ENCODE measurements around the gene GPS1.

Gene GPS1

GRCh38 chr17:82097919-82098168 is 46.1 kb downstream of the GPS1 start:
- Histone ChIP-seq H3K4me3 (peak overlapping the region; percentile 83 to 100 (median 98)), H3K9me3 (replicated peaks in 1 of 11) (no peaks in the 10 kb centered on the region), H3K36me3 (peaks cover 27 to 47% (median 36%) of the 10 kb centered on the region in 11 experiments), H3K27me3 (no peaks in the 10 kb centered on the region), H3K4me2 (peak overlapping the region; percentile 92 to 100 (median 99)), H3K4me1 (peaks cover 44 to 61% (median 57%) of the 10 kb centered on the region in 10 experiments), H3K27ac (peak overlapping the region; percentile 76 to 98 (median 96)), H3K9ac (peak overlapping the region; percentile 92 to 100 (median 98)), H4K20me1 (peaks cover 18 to 50% (median 46%) of the 10 kb centered on the region in 11 experiments; a peak in 21 of 22 replicates)
- TF ChIP-seq Cebpa-rat (IDR thresholded peaks at IDR 0.05) = no peak

GRCh38 chr17:82098169-82098938 is 46.7 kb downstream of the GPS1 start, which contains the start of gene FASN:
Gene FASN (minus strand): TSS chr17:82098236. CDS start chr17:82096445, 1,791 bp downstream.
- Histone ChIP-seq H4K20me1 (peaks cover 18 to 45% (median 41%) of the 10 kb centered on the region in 11 experiments; a peak in 21 of 22 replicates), H3K4me2 (peak within 1 kb of the TSS; percentile 95 to 100 (median 100)), H3K27ac (peak within 1 kb of the TSS; percentile 91 to 99 (median 97)), H3K4me3 (peak within 1 kb of the TSS; percentile 83 to 100 (median 98)), H3K4me1 (peaks cover 44 to 65% (median 60%) of the 10 kb centered on the region in 10 experiments), H3K9ac (peak within 1 kb of the TSS; percentile 92 to 100 (median 98)), H3K9me3 (replicated peaks in 1 of 11) (no peaks in the 10 kb centered on the region), H3K27me3 (no peaks in the 10 kb centered on the region), H3K36me3 (peaks cover 22 to 42% (median 31%) of the 10 kb centered on the region in 11 experiments)
- TF ChIP-seq Cebpa-rat (IDR thresholded peaks at IDR 0.05) = no peak

GRCh38 chr17:82098939-82099763 is 47.5 kb downstream of the GPS1 start:
- peak overlapping the region; percentile 91 to 99 (median 96) for H3K27ac ChIP-seq
- H3K4me1 ChIP-seq = peaks cover 44 to 71% (median 64%) of the 10 kb centered on the region in 10 experiments
- peak overlapping the region; percentile 51 to 100 (median 76) for H3K4me3 ChIP-seq
- peaks cover 18 to 37% (median 34%) of the 10 kb centered on the region in 11 experiments; a peak in 21 of 22 replicates for H4K20me1 ChIP-seq
- peak overlapping the region; percentile 94 to 100 (median 100) for H3K4me2 ChIP-seq
- H3K9me3 ChIP-seq (replicated peaks in 1 of 11) = no peaks in the 10 kb centered on the region
- TF ChIP-seq Cebpa-rat (IDR thresholded peaks at IDR 0.05) = no peak
- peak overlapping the region; percentile 85 to 100 (median 97) for H3K9ac ChIP-seq
- peaks cover 16 to 34% (median 25%) of the 10 kb centered on the region in 11 experiments for H3K36me3 ChIP-seq
- H3K27me3 ChIP-seq = no peaks in the 10 kb centered on the region

- H3K9me3 ChIP-seq (replicated peaks in 1 of 11) = no peaks in the 10 kb centered on the region
- peak overlapping the region; percentile 94 to 100 (median 100) for H3K4me2 ChIP-seq
- no peak for TF ChIP-seq Cebpa-rat (IDR thresholded peaks at IDR 0.05)
- H3K36me3 ChIP-seq = peaks cover 5 to 21% (median 11%) of the 10 kb centered on the region in 11 experiments; a peak in 21 of 22 replicates
- peak overlapping the region in 5 of 10 experiments; percentile 75 to 100 (median 77); a peak in 6 of 20 replicates for H3K4me3 ChIP-seq
- H4K20me1 ChIP-seq = peaks cover 13 to 23% (median 21%) of the 10 kb centered on the region in 11 experiments; a peak in 21 of 22 replicates
- H3K9ac ChIP-seq = peak overlapping the region; percentile 29 to 100 (median 97); a peak in 19 of 22 replicates
- peaks cover 51 to 79% (median 74%) of the 10 kb centered on the region in 10 experiments for H3K4me1 ChIP-seq
- no peaks in the 10 kb centered on the region for H3K27me3 ChIP-seq
- H3K27ac ChIP-seq = peak overlapping the region in 10 of 11 experiments; percentile 93 to 99 (median 96); a peak in 18 of 22 replicates
Observed at GRCh38 chr17:82100502-82101298, 49.0 kb downstream of the GPS1 start.

GRCh38 chr17:82101301-82101715 is 49.6 kb downstream of the GPS1 start:
- no peak overlapping the region for H3K4me3 ChIP-seq
- no peaks in the 10 kb centered on the region for H3K9me3 ChIP-seq (replicated peaks in 1 of 11)
- H3K27ac ChIP-seq = peak overlapping the region in 5 of 11 experiments; percentile 15 to 99 (median 93); a peak in 4 of 22 replicates
- peak overlapping the region in 9 of 11 experiments; percentile 95 to 100 (median 100); a peak in 16 of 22 replicates for H3K4me2 ChIP-seq
- H4K20me1 ChIP-seq = peaks cover 7 to 17% (median 15%) of the 10 kb centered on the region in 11 experiments; a peak in 21 of 22 replicates
- peaks cover 0 to 15% (median 5%) of the 10 kb centered on the region in 11 experiments; a peak in 18 of 22 replicates for H3K36me3 ChIP-seq
- no peak for TF ChIP-seq Cebpa-rat (IDR thresholded peaks at IDR 0.05)
- peak overlapping the region in 8 of 11 experiments; percentile 21 to 100 (median 96); a peak in 7 of 22 replicates for H3K9ac ChIP-seq
- H3K4me1 ChIP-seq = peaks cover 51 to 79% (median 74%) of the 10 kb centered on the region in 10 experiments
- no peaks in the 10 kb centered on the region for H3K27me3 ChIP-seq

- peaks cover under 1 to 10% (median 8%) of the 10 kb centered on the region in 11 experiments; a peak in 20 of 22 replicates for H4K20me1 ChIP-seq
- no peak overlapping the region for H3K4me3 ChIP-seq
- peak overlapping the region in 8 of 11 experiments; percentile 21 to 100 (median 38); a peak in 11 of 22 replicates for H3K9ac ChIP-seq
- no peak for TF ChIP-seq Cebpa-rat (IDR thresholded peaks at IDR 0.05)
- peaks cover 0 to 7% (median 0%) of the 10 kb centered on the region in 11 experiments; a peak in 2 of 22 replicates for H3K36me3 ChIP-seq
- peaks cover 51 to 79% (median 74%) of the 10 kb centered on the region in 10 experiments for H3K4me1 ChIP-seq
- H3K9me3 ChIP-seq (replicated peaks in 1 of 11) = no peaks in the 10 kb centered on the region
- H3K4me2 ChIP-seq = peak overlapping the region in 9 of 11 experiments; percentile 34 to 100 (median 100); a peak in 16 of 22 replicates
- no peaks in the 10 kb centered on the region for H3K27me3 ChIP-seq
- peak overlapping the region in 7 of 11 experiments; percentile 15 to 99 (median 42); a peak in 9 of 22 replicates for H3K27ac ChIP-seq
Observed at GRCh38 chr17:82101767-82102679, 50.3 kb downstream of the GPS1 start.
